Fibroblast of pulmonary artery (primary cell): ENCODE results near the gene ARHGEF10L.

ENCODE experiments used
- DNase-seq: peaks from one replicate; pipeline ENCODE4 v3.0.0-alpha.2; 2010; ENCODE audit warnings: low read depth
- H3K4me3 ChIP-seq: replicated peaks from 2 replicates; pipeline ENCODE4 v1.5.1; 2011; ENCODE audit warnings: low read depth, mild to moderate bottlenecking, control low read depth, low read length, moderate library complexity
- TF ChIP-seq, protein P1 (sequence below): IDR thresholded peaks from 2 replicates; pipeline ENCODE4 v1.5.1; 2011; ENCODE audit warnings: mild to moderate bottlenecking, control low read depth, low read length, inconsistent platforms; ENCODE audit errors: missing control alignments

Gene ARHGEF10L

DNA sequence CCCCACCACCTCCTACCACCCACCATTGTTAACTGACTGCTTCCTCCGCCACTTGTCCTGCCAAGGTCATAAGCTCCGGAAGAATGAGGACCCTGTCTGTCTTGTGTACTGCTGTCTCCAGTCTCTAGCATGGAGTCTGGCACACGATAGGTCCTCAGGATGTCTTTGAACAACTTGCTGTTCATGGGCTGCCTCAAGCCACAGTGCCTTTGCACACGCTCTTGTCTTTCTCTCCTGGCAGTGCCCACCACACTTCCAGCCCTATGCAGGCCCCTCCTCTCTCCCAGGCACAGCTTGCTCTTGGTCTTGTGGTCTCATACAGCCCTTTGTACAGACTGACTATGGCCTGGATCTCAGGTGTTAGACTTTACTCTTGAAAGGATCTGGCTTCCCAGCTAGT lies 97.6 kb downstream of the ARHGEF10L start:
- DNase-seq = no peak
- TF ChIP-seq, protein P1, sequence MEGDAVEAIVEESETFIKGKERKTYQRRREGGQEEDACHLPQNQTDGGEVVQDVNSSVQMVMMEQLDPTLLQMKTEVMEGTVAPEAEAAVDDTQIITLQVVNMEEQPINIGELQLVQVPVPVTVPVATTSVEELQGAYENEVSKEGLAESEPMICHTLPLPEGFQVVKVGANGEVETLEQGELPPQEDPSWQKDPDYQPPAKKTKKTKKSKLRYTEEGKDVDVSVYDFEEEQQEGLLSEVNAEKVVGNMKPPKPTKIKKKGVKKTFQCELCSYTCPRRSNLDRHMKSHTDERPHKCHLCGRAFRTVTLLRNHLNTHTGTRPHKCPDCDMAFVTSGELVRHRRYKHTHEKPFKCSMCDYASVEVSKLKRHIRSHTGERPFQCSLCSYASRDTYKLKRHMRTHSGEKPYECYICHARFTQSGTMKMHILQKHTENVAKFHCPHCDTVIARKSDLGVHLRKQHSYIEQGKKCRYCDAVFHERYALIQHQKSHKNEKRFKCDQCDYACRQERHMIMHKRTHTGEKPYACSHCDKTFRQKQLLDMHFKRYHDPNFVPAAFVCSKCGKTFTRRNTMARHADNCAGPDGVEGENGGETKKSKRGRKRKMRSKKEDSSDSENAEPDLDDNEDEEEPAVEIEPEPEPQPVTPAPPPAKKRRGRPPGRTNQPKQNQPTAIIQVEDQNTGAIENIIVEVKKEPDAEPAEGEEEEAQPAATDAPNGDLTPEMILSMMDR = no peak
- H3K4me3 ChIP-seq = no peak overlapping the region

DNA sequence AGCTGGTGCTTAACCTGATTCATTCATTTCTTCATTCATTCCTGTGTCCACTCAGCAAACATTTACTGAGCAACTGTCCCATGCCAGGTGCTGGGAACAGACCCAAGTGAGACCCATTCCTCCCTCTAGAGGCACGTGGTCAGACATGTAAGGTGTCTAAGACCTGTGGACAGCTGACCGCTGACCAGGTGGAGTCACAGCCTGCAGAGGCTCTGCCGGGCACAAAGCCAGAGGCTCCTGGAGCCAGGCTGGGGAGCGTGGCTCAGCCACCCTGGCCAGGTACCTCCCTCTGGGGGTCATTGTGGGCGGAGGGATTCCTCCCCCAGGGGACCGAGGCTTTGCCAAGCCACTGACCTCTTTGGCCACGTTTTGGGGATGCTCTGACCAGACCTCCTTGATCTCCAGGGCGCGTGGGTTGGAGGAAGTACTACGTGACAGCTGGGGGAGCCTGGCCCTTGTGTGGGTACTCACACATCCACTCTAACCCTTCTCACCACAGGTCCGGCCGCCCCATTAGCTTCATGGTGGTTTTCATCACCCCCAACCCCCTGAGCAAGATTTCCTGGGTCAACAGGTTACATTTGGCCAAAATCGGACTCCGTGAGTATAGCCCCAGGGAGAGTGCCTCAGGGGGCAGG lies 100.3 kb downstream of the ARHGEF10L start:
- H3K4me3 ChIP-seq = no peak overlapping the region
- no peak for DNase-seq
- TF ChIP-seq, protein P1 = no peak

DNA sequence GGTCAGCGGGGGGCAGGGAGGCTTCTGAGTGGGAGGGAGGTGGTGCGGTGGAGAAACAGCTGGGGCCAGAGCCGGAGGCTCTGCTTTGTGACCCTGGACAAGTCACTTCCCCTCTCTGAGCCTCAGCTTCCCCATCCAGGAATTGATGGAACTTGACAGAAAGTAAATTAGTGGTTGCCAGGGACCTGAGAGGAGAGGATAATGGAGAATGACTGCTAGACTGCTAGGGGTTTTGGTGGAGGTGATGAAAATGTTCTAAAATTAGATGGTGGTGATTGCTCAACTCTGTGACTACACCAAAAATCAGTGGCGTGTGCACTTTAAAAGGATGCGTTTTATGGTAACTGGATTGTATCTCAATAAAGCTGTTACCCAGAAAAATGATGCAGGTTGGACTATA lies 100.9 kb downstream of the ARHGEF10L start:
- no peak for DNase-seq
- H3K4me3 ChIP-seq = no peak overlapping the region
- TF ChIP-seq, protein P1 = no peak

DNA sequence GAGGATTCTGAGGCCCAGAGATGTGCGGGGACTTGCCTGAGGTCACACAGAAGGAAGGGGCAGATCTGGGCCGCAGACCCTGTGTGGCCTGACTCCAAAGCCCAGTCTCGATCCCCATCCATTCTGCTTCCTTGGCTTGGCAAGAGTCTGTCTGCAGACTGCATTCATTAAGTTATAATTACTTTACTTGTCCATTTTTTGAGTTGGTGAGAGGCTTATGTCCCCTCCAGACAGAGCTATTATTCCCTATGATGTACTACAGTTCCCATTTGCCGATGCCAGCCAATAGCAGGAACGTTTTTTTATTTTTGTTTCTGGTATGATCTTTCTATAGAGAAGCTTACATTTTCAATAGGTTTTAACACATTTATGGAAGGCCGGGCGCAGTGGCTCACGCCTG lies 101.5 kb downstream of the ARHGEF10L start:
- DNase-seq = no peak
- H3K4me3 ChIP-seq = no peak overlapping the region
- TF ChIP-seq, protein P1 = no peak

DNA sequence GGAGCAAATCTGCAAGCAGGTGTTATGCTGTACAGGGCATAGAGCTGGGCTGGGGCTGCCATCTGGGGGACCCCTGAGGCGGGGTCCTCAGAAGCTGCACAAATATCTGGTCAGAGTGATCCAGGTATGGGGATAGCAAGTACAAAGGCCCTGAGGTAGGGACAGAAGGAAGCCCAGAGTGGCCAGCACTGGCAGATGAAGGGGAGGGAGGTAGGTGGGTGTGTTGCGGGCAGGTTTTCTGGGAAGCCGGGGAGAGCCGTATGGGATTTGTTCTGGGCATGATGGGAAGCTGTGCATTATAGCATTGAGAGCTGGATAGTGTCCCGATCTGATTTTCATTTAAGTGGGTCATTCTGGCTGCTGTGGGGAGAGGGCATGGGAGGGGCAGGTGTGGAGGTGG lies 102.7 kb downstream of the ARHGEF10L start:
- no peak overlapping the region for H3K4me3 ChIP-seq
- TF ChIP-seq, protein P1 = no peak
- no peak for DNase-seq

DNA sequence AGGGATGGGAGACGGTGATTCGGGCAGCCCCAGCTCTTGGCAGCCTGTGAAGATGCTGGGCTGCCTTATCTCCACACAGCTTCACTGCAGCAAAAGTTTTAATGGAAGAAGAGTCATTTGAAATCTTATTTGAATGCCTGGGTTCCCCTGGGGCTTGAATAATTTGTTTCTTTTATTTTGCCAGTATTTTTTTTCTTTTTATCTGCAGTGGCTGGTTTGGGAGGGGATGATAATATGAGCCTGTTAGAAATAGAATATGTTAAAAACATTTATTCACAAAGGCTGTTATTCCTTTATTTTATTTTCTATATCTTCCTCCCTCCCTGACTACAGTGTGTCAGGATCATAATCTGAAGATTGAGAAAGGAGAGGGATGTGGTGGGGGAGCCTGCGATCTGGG lies 103.4 kb downstream of the ARHGEF10L start:
- TF ChIP-seq, protein P1 = no peak
- no peak for DNase-seq

More for the DNA sequence above, 103.4 kb downstream of the ARHGEF10L start:
- H3K4me3 ChIP-seq = no peak overlapping the region
